Activated naive CD4-positive, alpha-beta T cell treated with anti-CD3 and anti-CD28 coated beads, Interleukin-2, amount 50 U/mL, for 24 hours (primary cell): ENCODE results near the gene IFI27L2.

Experiments
- H3K27ac Mint-ChIP-seq: one replicate; pipeline ENCODE4 v1.8.0; 2021; ENCODE audit warnings: mild to moderate bottlenecking, mixed read lengths
- H3K27me3 Mint-ChIP-seq: one replicate; pipeline ENCODE4 v1.8.0; 2021; ENCODE audit warnings: mixed read lengths
- H3K36me3 Mint-ChIP-seq: one replicate; pipeline ENCODE4 v1.8.0; 2021; ENCODE audit warnings: mixed read lengths
- H3K4me1 Mint-ChIP-seq: one replicate; pipeline ENCODE4 v1.8.0; 2021; ENCODE audit warnings: mixed read lengths
- H3K4me3 Mint-ChIP-seq: one replicate; pipeline ENCODE4 v1.8.0; 2021; ENCODE audit warnings: mild to moderate bottlenecking, mixed read lengths
- H3K9me3 Mint-ChIP-seq: one replicate; pipeline ENCODE4 v1.8.0; 2021; ENCODE audit warnings: mixed read lengths

The IFI27L2 gene

GRCh38 chr14:94129111-94129757, at the start of gene IFI27L2:
Gene IFI27L2, minus strand, starts transcription at chr14:94129604. Its CDS starts 40 bp downstream, at chr14:94129564.
- Mint-ChIP-seq H3K9me3 (no peaks in the 10 kb centered on the region), H3K27ac (peak within 1 kb of the TSS; percentile 73), H3K36me3 (no peaks in the 10 kb centered on the region), H3K4me3 (peak within 1 kb of the TSS; percentile 89), H3K4me1 (peaks cover 18% of the 10 kb centered on the region), H3K27me3 (peaks cover 2% of the 10 kb centered on the region)

- Mint-ChIP-seq H3K36me3 (no peaks in the 10 kb centered on the region), H3K27me3 (no peaks in the 10 kb centered on the region), H3K4me3 (no peak overlapping the region), H3K4me1 (peaks cover 45% of the 10 kb centered on the region), H3K9me3 (no peaks in the 10 kb centered on the region), H3K27ac (no peak overlapping the region)
Measured at GRCh38 chr14:94177806-94178205, 48.4 kb upstream of the IFI27L2 start.

- no peaks in the 10 kb centered on the region for H3K27me3 Mint-ChIP-seq
- peak overlapping the region; percentile 20 for H3K27ac Mint-ChIP-seq
- H3K4me3 Mint-ChIP-seq: peak overlapping the region; percentile 50
- peaks cover 45% of the 10 kb centered on the region for H3K4me1 Mint-ChIP-seq
- H3K36me3 Mint-ChIP-seq: no peaks in the 10 kb centered on the region
- no peaks in the 10 kb centered on the region for H3K9me3 Mint-ChIP-seq
Measured at GRCh38 chr14:94176808-94177207, 47.4 kb upstream of the IFI27L2 start.

GRCh38 chr14:94175747-94176146, 46.3 kb upstream of the IFI27L2 start:
- H3K4me1 Mint-ChIP-seq: peaks cover 40% of the 10 kb centered on the region
- peak overlapping the region; percentile 73 for H3K27ac Mint-ChIP-seq
- no peaks in the 10 kb centered on the region for H3K27me3 Mint-ChIP-seq
- no peaks in the 10 kb centered on the region for H3K9me3 Mint-ChIP-seq
- H3K36me3 Mint-ChIP-seq: no peaks in the 10 kb centered on the region
- H3K4me3 Mint-ChIP-seq: peak overlapping the region; percentile 74

- Mint-ChIP-seq H3K4me1 (peaks cover 35% of the 10 kb centered on the region), H3K9me3 (no peaks in the 10 kb centered on the region), H3K36me3 (no peaks in the 10 kb centered on the region), H3K27me3 (no peaks in the 10 kb centered on the region), H3K27ac (peak overlapping the region; percentile 73), H3K4me3 (peak overlapping the region; percentile 74)
Measured at GRCh38 chr14:94175011-94175745, 45.8 kb upstream of the IFI27L2 start.

GRCh38 chr14:94174604-94175010, 45.2 kb upstream of the IFI27L2 start:
- Mint-ChIP-seq H3K4me3 (peak overlapping the region; percentile 36), H3K27ac (no peak overlapping the region), H3K27me3 (no peaks in the 10 kb centered on the region), H3K36me3 (no peaks in the 10 kb centered on the region), H3K9me3 (no peaks in the 10 kb centered on the region), H3K4me1 (peaks cover 34% of the 10 kb centered on the region)

- Mint-ChIP-seq H3K36me3 (no peaks in the 10 kb centered on the region), H3K9me3 (no peaks in the 10 kb centered on the region), H3K4me1 (peaks cover 34% of the 10 kb centered on the region), H3K27me3 (no peaks in the 10 kb centered on the region), H3K4me3 (peak within 1 kb of the TSS; percentile 85), H3K27ac (no peak within 1 kb of the TSS)
Measured at GRCh38 chr14:94173885-94174603, 44.6 kb upstream of the IFI27L2 start, which contains the start of gene PPP4R4. Gene PPP4R4, plus strand, starts transcription at chr14:94174322. Its CDS starts 144 bp downstream, at chr14:94174466.

GRCh38 chr14:94173471-94173884, 44.1 kb upstream of the IFI27L2 start:
- Mint-ChIP-seq H3K4me3 (peak overlapping the region; percentile 85), H3K36me3 (no peaks in the 10 kb centered on the region), H3K27ac (no peak overlapping the region)

GRCh38 chr14:94172545-94172944, 43.1 kb upstream of the IFI27L2 start:
- no peaks in the 10 kb centered on the region for H3K27me3 Mint-ChIP-seq
- H3K4me3 Mint-ChIP-seq: peak overlapping the region; percentile 85
- peaks cover 29% of the 10 kb centered on the region for H3K4me1 Mint-ChIP-seq
- H3K9me3 Mint-ChIP-seq: no peaks in the 10 kb centered on the region
- H3K27ac Mint-ChIP-seq: no peak overlapping the region
- H3K36me3 Mint-ChIP-seq: no peaks in the 10 kb centered on the region

More at GRCh38 chr14:94173471-94173884, 44.1 kb upstream of the IFI27L2 start:
- no peaks in the 10 kb centered on the region for H3K27me3 Mint-ChIP-seq
- no peaks in the 10 kb centered on the region for H3K9me3 Mint-ChIP-seq
- peaks cover 34% of the 10 kb centered on the region for H3K4me1 Mint-ChIP-seq

- Mint-ChIP-seq H3K4me3 (no peak overlapping the region), H3K9me3 (no peaks in the 10 kb centered on the region), H3K36me3 (no peaks in the 10 kb centered on the region), H3K4me1 (peaks cover 20% of the 10 kb centered on the region), H3K27me3 (no peaks in the 10 kb centered on the region), H3K27ac (no peak overlapping the region)
Measured at GRCh38 chr14:94171208-94171607, 41.8 kb upstream of the IFI27L2 start.

GRCh38 chr14:94170136-94170535, 40.7 kb upstream of the IFI27L2 start:
- H3K27me3 Mint-ChIP-seq: no peaks in the 10 kb centered on the region
- no peak overlapping the region for H3K4me3 Mint-ChIP-seq
- no peak overlapping the region for H3K27ac Mint-ChIP-seq
- peaks cover 9% of the 10 kb centered on the region for H3K4me1 Mint-ChIP-seq
- no peaks in the 10 kb centered on the region for H3K36me3 Mint-ChIP-seq
- no peaks in the 10 kb centered on the region for H3K9me3 Mint-ChIP-seq

- H3K27ac Mint-ChIP-seq: peak overlapping the region; percentile 37
- no peak overlapping the region for H3K4me3 Mint-ChIP-seq
- H3K27me3 Mint-ChIP-seq: no peaks in the 10 kb centered on the region
- no peaks in the 10 kb centered on the region for H3K36me3 Mint-ChIP-seq
- H3K4me1 Mint-ChIP-seq: peaks cover 38% of the 10 kb centered on the region
- no peaks in the 10 kb centered on the region for H3K9me3 Mint-ChIP-seq
Measured at GRCh38 chr14:94165744-94166143, 36.3 kb upstream of the IFI27L2 start.

- no peaks in the 10 kb centered on the region for H3K27me3 Mint-ChIP-seq
- no peaks in the 10 kb centered on the region for H3K9me3 Mint-ChIP-seq
- H3K4me3 Mint-ChIP-seq: no peak overlapping the region
- H3K4me1 Mint-ChIP-seq: peaks cover 47% of the 10 kb centered on the region
- H3K27ac Mint-ChIP-seq: peak overlapping the region; percentile 55
- no peaks in the 10 kb centered on the region for H3K36me3 Mint-ChIP-seq
Measured at GRCh38 chr14:94164685-94165431, 35.5 kb upstream of the IFI27L2 start.

GRCh38 chr14:94163796-94164195, 34.4 kb upstream of the IFI27L2 start:
- Mint-ChIP-seq H3K9me3 (no peaks in the 10 kb centered on the region), H3K4me3 (no peak overlapping the region), H3K27me3 (no peaks in the 10 kb centered on the region), H3K4me1 (peaks cover 57% of the 10 kb centered on the region), H3K27ac (no peak overlapping the region), H3K36me3 (no peaks in the 10 kb centered on the region)

GRCh38 chr14:94162466-94162865, 33.1 kb upstream of the IFI27L2 start:
- Mint-ChIP-seq H3K27ac (no peak overlapping the region), H3K9me3 (no peaks in the 10 kb centered on the region), H3K4me3 (no peak overlapping the region), H3K4me1 (peaks cover 70% of the 10 kb centered on the region), H3K36me3 (no peaks in the 10 kb centered on the region), H3K27me3 (no peaks in the 10 kb centered on the region)
